Measurements from ENCODE around the gene CCDC70.

GRCh38 chr13:51819544-51819943 is 42.2 kb upstream of the CCDC70 start:
- TF ChIP-seq EZH2 (IDR thresholded peaks at IDR 0.05; ENCODE audit: borderline replicate concordance, low read depth, low read length, poor library complexity, severe bottlenecking) (no peak), CTCF (conservative IDR thresholded peaks at IDR 0.05; ENCODE audit: low read depth, low read length) (no peak)
